Stimulated activated naive CD4-positive, alpha-beta T cell treated with Interleukin-2 at 50 U/mL for 16 hours (primary cell): ENCODE measurements around the gene ZBTB7C.
A peak's percentile ranks its signal among the peaks of the same experiment; 100 is the strongest.
"Not testable (repeated sequence)": the region's sequence is repeated elsewhere in the genome, so short reads cannot be mapped to it uniquely, and the experiment has no call there.

Experiments
- DNase-seq: peaks from one replicate; lab custom pipeline; 2025; lab: John Stamatoyannopoulos, UW

Gene ZBTB7C

DNA sequence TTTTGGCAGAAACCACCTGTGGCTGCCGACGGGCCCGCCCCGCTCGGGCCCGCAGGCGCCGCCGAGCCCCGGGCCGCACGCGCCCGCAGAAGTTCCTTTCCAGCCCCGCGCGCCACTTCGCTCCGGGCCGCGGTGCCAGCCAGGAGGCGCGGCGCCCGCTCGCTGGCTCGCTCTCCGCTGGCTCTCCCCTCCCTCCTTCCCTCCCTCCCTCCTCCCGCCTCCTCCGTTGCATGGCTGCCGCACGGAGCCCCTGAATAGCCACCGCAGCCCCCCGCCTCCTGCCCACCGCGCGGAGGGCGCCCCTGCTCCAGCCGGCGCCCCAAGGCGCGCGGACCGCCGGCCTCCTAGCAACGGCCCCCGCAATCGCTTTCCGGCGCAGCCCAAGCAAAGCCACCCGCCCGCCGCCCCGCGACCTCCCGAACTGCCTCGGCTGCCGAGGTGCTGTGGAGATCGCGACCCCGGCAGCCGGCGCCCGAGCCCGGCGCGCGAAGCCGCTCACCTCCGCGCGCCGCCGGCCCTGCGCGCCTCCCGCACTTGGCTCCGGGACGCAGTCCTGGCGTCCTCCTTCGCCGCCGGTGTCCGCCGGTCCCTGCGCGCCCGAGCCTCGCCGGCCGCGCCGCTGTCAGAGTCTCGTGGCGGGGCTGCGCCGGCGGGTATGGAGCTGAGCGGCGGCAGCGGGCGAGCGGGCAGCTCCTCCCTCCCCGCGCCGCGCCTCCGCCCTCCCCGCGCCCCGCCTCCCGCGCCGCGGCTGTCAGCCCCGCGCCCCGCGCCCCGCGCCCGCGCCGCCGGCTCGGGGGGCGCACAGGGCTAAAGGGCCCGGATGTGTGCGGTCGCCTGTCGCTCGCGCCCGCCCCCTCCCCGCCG is at the start of gene ZBTB7C:
TSS of gene ZBTB7C (minus strand) at position 657 of the 864 bp plus-strand sequence.
- DNase-seq: peak; percentile 12

DNA sequence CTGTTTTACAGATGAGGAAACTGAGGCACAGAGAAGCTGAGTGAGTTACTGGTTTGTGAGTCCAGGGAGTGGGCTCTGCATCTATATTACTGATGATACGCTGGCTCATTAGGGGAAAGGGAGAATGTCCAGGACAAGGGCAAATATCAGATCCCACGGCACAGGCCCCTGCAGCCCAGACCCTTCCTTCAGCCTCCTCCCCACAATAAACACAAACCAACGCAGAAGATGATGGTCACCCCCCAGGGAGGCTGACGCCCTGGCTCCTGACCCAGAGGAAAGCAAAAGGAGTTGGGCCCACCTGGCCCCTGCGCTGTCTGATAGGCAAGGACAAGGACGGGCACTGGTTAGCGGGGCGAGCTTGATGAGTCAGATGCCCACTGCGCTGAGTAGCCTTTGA is 47.7 kb upstream of the ZBTB7C start:
- DNase-seq: no peak

GRCh38 chr18:48455555-48456478 is 46.6 kb upstream of the ZBTB7C start:
- peak; percentile 4 for DNase-seq

- DNase-seq: no peak
Observed at GRCh38 chr18:48454261-48454757, 45.1 kb upstream of the ZBTB7C start.

DNA sequence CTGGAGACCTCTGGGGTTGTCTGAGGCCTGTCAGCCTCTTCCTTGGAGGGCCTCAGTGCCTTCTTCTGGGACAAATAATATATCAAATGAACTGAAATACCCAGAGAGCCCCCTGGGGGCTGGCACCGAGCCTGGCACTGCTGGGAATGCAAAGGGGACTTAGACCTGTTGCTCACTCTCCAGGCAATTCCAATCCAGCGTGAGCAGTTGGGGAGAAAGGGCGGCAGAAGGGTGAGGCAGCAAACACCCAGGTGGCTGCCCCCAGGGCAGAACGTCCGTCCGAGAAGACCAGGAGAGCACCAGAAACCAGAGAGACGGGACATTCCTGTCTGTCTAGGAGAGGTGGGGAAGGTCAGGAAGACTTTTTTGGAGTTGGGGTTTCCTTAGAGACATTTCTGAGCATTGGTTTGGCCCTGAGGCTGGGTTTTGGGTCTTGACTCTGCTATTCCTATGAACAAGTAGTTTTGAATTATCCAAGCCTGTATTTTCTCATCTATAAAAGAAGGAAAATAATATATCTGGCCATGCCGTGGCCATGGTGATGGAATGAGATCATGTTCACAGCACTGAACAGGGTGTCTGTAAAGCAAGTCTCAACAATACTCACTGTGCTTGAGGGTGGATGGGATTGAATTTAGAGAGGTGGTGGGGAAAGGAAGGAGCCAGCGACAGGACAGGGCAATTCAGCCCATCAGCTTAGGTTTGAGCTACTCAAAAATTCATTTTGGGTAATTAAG is 44.3 kb upstream of the ZBTB7C start:
- no peak for DNase-seq

- DNase-seq: no peak
Observed at GRCh38 chr18:48452861-48453323, 43.7 kb upstream of the ZBTB7C start.

DNA sequence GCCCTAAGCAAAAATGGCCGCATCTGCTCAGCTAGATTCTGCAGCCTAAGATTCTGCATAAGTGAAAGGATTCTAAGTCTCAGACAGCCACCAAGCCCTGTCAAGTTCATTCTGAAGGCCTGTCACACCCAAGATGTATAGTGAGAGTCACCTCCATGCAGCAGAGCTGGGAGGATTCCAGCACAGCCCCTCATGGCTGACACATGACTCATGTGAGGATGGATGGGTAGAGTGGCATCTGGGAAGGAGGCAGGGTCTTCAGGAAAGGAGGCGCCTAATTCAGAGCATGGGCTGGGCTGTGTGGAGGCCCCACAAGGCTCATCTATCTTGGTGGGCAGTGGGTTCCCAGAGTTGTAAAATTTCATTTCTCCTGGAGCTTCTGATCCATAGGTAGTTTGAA is 41.5 kb upstream of the ZBTB7C start:
- DNase-seq: no peak

GRCh38 chr18:48446582-48447225 is 37.5 kb upstream of the ZBTB7C start:
- peak; percentile 66 for DNase-seq

GRCh38 chr18:48445540-48445939 is 36.4 kb upstream of the ZBTB7C start:
- DNase-seq: peak; percentile 63

- DNase-seq: no peak
Observed at GRCh38 chr18:48442761-48443160, 33.6 kb upstream of the ZBTB7C start.

GRCh38 chr18:48441405-48441881 is 32.3 kb upstream of the ZBTB7C start:
- DNase-seq: no peak

- DNase-seq: no peak
Observed at GRCh38 chr18:48440924-48441323, 31.7 kb upstream of the ZBTB7C start.

- DNase-seq: no peak
Observed at GRCh38 chr18:48436907-48437306, 27.7 kb upstream of the ZBTB7C start.

GRCh38 chr18:48434382-48434781 is 25.2 kb upstream of the ZBTB7C start:
- DNase-seq: not testable (repeated sequence)

GRCh38 chr18:48433541-48433940 is 24.4 kb upstream of the ZBTB7C start:
- no peak for DNase-seq

DNA sequence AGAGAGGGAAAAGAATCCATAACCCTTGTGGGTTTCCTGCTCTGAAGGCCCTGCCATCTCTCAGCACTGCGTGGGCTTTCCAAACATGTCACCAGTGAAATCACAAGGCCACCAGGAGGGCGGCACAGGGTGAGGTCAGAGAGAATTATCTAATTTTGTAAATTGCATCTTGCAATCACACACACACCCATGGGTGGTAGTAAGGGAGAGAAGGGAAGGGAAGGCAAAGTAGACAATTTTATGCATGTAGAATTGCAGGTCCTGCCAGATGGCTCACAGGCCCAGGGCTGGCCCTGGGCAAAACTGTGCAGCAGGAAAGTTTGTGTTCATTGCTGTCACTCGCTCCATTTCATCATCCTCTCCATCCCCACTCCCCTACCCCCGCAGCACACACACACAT is 21.0 kb upstream of the ZBTB7C start:
- DNase-seq: no peak

- DNase-seq: no peak
Observed at GRCh38 chr18:48428475-48429177, 19.4 kb upstream of the ZBTB7C start.

GRCh38 chr18:48422947-48423378 is 13.8 kb upstream of the ZBTB7C start:
- DNase-seq: no peak

DNA sequence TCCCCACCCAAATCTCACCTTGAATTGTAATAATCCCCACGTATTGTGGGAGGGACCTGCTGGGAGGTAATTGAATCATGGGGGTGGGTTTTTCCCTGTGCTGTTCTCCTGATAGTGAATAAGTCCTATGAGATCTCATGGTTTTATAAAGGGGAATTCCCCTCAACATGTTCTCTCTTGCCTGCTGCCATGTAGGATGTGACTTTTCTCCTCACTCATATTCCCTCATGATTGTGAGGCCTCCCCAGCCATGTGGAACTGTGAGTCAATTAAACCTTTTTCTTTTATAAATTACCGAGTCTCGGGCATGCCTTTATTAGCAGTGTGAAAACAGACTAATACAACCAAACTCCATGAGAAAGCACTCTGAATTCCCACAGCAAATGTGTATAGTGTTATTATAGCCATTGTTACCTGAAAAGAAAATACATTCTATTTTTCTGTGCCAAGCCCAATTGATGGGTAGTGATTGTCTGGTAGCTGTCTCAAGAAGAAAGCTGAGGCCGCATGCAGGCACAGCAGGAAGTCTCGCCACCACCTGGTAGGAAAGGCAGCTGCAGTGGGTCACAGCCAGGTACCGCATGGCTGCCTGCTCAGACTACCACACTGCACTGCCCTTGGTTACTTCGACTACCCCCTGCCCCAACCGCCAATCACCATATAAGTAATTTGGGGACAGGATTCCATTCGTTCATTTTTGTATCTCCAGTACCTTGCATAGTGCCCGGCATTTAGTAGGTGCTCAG is 10.3 kb upstream of the ZBTB7C start:
- no peak for DNase-seq
